GM12873 (cell line): Measurements from ENCODE around the gene TIMM22.

Source experiments
- CTCF ChIP-seq: IDR thresholded peaks from 2 replicates; pipeline ENCODE4 v1.5.1; 2012; ENCODE audit warnings: low read depth, mild to moderate bottlenecking, moderate library complexity, low read length, control low read depth; ENCODE audit not compliant: insufficient read depth; ENCODE audit errors: missing control alignments

TIMM22 gene

DNA sequence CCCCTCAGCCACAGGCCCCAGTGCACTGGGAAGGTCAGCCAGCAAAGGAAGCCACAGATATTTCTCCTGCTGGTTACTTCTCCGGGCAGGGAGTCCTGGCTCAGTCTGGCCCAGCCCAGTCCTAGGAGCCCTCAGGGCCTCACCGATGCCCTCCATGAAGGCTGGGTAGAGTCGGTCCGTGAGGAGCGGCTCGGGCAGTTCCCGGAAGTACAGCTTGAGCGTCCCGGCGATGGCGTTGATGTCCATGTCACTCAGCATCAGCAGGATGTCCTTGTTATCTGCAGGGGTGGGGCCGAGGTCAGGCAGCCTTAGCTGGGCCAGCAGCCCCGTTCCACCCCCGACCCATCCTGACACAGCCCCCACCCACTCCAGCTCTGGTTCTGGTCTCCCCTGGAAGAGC lies 13.7 kb downstream of the TIMM22 start:
- no peak for TF ChIP-seq CTCF

- TF ChIP-seq CTCF: no peak
Observed at GRCh38 chr17:1011138-1011537, 14.2 kb downstream of the TIMM22 start.

GRCh38 chr17:1011760-1012735 lies 15.1 kb downstream of the TIMM22 start:
- TF ChIP-seq CTCF: no peak

DNA sequence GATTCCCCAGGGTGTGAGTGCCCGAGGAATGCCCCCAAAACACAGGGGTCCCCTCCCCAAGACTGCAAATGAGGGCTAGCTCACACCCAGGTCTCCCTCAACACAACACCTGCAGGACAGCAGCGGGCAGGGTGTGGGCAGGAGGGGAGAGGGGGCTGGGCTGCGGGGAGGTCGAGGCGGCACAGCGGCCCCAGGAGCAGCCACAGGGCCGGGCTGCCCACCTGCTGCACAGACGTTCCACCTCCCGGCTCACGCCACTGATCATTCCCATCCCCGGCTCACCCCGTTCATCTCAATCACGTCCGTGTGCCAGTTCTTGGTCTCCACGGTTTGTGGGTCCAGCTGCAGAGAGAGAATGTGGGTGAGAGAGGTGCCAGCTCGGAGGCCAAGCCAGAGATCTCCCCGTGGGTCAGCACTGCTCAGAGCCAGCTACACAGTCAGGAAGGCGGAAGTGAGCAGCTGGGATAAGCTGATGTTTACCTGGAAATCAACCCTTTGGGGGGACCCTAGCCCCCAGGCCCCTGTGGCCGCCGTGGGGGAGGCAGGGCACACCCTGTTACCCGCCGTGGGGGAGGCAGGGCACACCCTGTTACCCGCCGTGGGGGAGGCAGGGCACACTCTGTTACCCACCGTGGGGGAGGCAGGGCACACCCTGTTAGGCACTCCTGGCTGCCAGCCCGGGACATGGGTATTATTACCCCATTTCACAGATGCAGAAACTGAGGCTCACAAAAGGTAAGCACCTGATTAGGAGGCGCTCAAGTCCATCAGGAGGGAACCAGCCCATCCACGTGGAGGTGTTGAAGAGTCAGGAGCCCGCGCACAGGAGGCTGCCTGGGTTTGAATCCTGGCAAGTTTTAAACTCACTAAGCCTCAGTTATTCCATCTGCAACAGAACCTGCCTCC lies 16.1 kb downstream of the TIMM22 start:
- TF ChIP-seq CTCF: no peak

DNA sequence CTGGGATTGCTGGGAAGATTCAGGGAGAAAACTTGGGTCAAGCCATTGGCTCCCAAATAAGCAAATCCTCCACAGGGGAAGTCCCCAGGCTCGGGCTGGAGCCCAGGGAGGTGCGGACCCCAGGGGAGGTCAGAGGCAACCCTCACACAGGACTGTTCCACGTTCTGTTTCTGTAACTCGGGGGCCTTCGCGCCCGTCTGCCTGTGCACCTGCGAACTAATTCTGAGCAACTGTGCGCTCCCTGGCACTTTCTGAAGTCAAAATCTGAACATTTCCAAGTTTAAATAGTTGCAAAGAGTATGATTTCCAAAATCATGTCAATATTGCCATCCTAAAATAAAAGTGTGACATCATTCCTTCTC lies 16.8 kb downstream of the TIMM22 start:
- no peak for TF ChIP-seq CTCF

GRCh38 chr17:1018547-1018946 lies 21.6 kb downstream of the TIMM22 start:
- TF ChIP-seq CTCF: no peak

DNA sequence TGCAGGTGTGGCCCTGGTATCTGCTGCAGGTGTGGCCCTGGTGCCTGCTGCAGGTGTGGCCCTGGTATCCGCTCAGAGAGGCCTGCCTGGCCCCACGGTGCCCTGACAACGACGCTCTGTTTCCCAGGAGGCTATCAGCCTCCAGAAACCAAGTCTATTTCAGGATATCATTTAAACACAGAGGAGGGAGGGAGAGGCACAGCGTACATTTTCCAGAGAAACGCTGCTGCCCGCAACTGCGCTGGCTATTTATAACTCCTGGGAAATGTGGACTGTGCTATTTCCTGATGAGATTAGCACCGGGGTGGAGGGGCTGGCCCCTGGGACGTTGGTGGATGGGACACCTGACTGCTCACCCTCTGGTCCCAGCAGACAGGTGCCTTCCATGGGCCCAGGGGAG lies 22.5 kb downstream of the TIMM22 start:
- TF ChIP-seq CTCF: no peak
